SK-N-SH treated with all-trans-retinoic acid at 6 μM for 48 hours (cell line): Measurements from ENCODE around the gene OLFML2B.

Experiments
- CREB5 ChIP-seq: fragments of 250-450 bp; sonication (Bioruptor Pico); IDR thresholded peaks from 2 replicates; pipeline ENCODE4 v1.5.1; 2020; ENCODE audit warnings: low read depth, mild to moderate bottlenecking, moderate library complexity
- GLIS3 ChIP-seq: fragments of 250-450 bp; sonication (Bioruptor Pico); IDR thresholded peaks from 2 replicates; pipeline ENCODE4 v1.5.0; 2020; ENCODE audit warnings: mild to moderate bottlenecking, moderate library complexity
- PPARA ChIP-seq: fragments of 250-450 bp; sonication (Bioruptor Pico); IDR thresholded peaks from 2 replicates; pipeline ENCODE4 v1.5.0; 2020; ENCODE audit warnings: mild to moderate bottlenecking, borderline replicate concordance
- RARB ChIP-seq: fragments of 250-450 bp; sonication (Bioruptor Pico); IDR thresholded peaks from 2 replicates; pipeline ENCODE4 v1.8.0; 2021; ENCODE audit warnings: mild to moderate bottlenecking, moderate library complexity
- SNAI2 ChIP-seq: fragments of 250-450 bp; sonication (Bioruptor Pico); IDR thresholded peaks from 2 replicates; pipeline ENCODE4 v1.5.0; 2020; ENCODE audit warnings: mild to moderate bottlenecking, moderate library complexity
- TCF4 ChIP-seq: fragments of 250-450 bp; sonication (Bioruptor Pico); IDR thresholded peaks from 2 replicates; pipeline ENCODE4 v1.8.0; 2021; ENCODE audit warnings: mild to moderate bottlenecking, moderate library complexity, borderline replicate concordance
- TOX ChIP-seq: fragments of 250-450 bp; sonication (Bioruptor Pico); IDR thresholded peaks from 2 replicates; pipeline ENCODE4 v1.8.0; 2021; ENCODE audit warnings: mild to moderate bottlenecking, moderate library complexity, borderline replicate concordance
- ZFP30 ChIP-seq: fragments of 450-650 bp; formaldehyde crosslinking; IDR thresholded peaks from 2 replicates; pipeline ENCODE4 v1.5.0; 2022; ENCODE audit warnings: mild to moderate bottlenecking, moderate library complexity
- ZNF565 ChIP-seq: fragments of 450-650 bp; formaldehyde crosslinking; conservative IDR thresholded peaks from 2 replicates; pipeline ENCODE4 v1.5.0; 2020; ENCODE audit warnings: low read depth, mild to moderate bottlenecking, moderate library complexity
- ZNF8 ChIP-seq: fragments of 450-650 bp; formaldehyde crosslinking; IDR thresholded peaks from 2 replicates; pipeline ENCODE4 v1.5.0; 2020; ENCODE audit warnings: mild to moderate bottlenecking, moderate library complexity
- TF ChIP-seq, protein P1 (sequence below): fragments of 250-450 bp; sonication (Bioruptor Pico); IDR thresholded peaks from 2 replicates; pipeline ENCODE4 v1.5.1; 2021; ENCODE audit warnings: mild to moderate bottlenecking, moderate library complexity

- TF ChIP-seq CREB5 (CRISPR knock-in tag) (no peak), ZFP30 (CRISPR knock-in tag) (no peak), TCF4 (CRISPR knock-in tag) (no peak), TOX (CRISPR knock-in tag) (no peak), ZNF565 (CRISPR knock-in tag) (no peak), SNAI2 (CRISPR knock-in tag) (no peak), ZNF8 (CRISPR knock-in tag) (no peak), PPARA (CRISPR knock-in tag) (no peak), GLIS3 (no peak), RARB (CRISPR knock-in tag) (no peak)
- TF ChIP-seq, protein P1, sequence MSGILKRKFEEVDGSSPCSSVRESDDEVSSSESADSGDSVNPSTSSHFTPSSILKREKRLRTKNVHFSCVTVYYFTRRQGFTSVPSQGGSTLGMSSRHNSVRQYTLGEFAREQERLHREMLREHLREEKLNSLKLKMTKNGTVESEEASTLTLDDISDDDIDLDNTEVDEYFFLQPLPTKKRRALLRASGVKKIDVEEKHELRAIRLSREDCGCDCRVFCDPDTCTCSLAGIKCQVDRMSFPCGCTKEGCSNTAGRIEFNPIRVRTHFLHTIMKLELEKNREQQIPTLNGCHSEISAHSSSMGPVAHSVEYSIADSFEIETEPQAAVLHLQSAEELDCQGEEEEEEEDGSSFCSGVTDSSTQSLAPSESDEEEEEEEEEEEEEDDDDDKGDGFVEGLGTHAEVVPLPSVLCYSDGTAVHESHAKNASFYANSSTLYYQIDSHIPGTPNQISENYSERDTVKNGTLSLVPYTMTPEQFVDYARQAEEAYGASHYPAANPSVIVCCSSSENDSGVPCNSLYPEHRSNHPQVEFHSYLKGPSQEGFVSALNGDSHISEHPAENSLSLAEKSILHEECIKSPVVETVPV (CRISPR knock-in tag), result no peak
Measured at GRCh38 chr1:162021124-162021523, 2.5 kb downstream of the OLFML2B start.
